HepG2 (cell line): ENCODE measurements around the gene MTREX. TPM values are rescaled to one million over a fixed set of nuclear protein-coding genes. Genes with fewer than 3 reads are reported as not detected.
A peak's percentile ranks its signal among the peaks of the same experiment; 100 is the strongest.

Source experiments
- AGO2 ChIP-seq: fragments of 200-400 bp; formaldehyde crosslinking; optimal IDR thresholded peaks from 2 replicates; pipeline ENCODE3; 2017; ENCODE audit warnings: mild to moderate bottlenecking, low read depth, low read length, moderate library complexity
- AHR ChIP-seq: IDR thresholded peaks from 2 replicates; pipeline ENCODE4 v1.6.1; 2018; ENCODE audit warnings: missing genetic modification reagents, missing compliant biosample characterization
- ATF5 ChIP-seq: sonication (generic); formaldehyde crosslinking; IDR thresholded peaks from 2 replicates; pipeline ENCODE4 v1.4.0; 2020; ENCODE audit warnings: mild to moderate bottlenecking, low read depth, missing genetic modification reagents
- BRD4 ChIP-seq: sonication (generic); formaldehyde crosslinking; IDR thresholded peaks from 2 replicates; pipeline ENCODE4 v1.4.0; 2020; ENCODE audit warnings: missing genetic modification reagents
- DBP ChIP-seq: sonication (generic); formaldehyde crosslinking; IDR thresholded peaks from 2 replicates; pipeline ENCODE4 v1.4.0; 2020; ENCODE audit warnings: missing genetic modification reagents; ENCODE audit errors: not compliant biosample characterization
- HMG20B ChIP-seq: conservative IDR thresholded peaks from 2 replicates; pipeline ENCODE4 v1.6.1; 2016; ENCODE audit warnings: missing genetic modification reagents, missing compliant biosample characterization
- KAT8 ChIP-seq: IDR thresholded peaks from 2 replicates; pipeline ENCODE4 v1.6.1; 2016; ENCODE audit warnings: missing genetic modification reagents, missing compliant biosample characterization
- KDM3A ChIP-seq: IDR thresholded peaks from 2 replicates; pipeline ENCODE4 v1.6.1; 2018; ENCODE audit warnings: low read depth, missing compliant biosample characterization
- PCBP1 ChIP-seq: fragments of 200-400 bp; formaldehyde crosslinking; IDR thresholded peaks from 2 replicates; pipeline ENCODE4 v1.6.1; 2017; ENCODE audit warnings: mild to moderate bottlenecking, low read depth, low read length, borderline replicate concordance
- PRDM10 ChIP-seq: sonication (generic); formaldehyde crosslinking; IDR thresholded peaks from 2 replicates; pipeline ENCODE4 v1.4.0; 2020; ENCODE audit warnings: low read depth, missing genetic modification reagents
- PTBP1 ChIP-seq: fragments of 200-400 bp; formaldehyde crosslinking; IDR thresholded peaks from 2 replicates; pipeline ENCODE4 v1.6.1; 2018; ENCODE audit warnings: low read length, low read depth; ENCODE audit not compliant: poor library complexity, severe bottlenecking
- RAD51 ChIP-seq: fragments of 450-650 bp; IDR thresholded peaks from 2 replicates; pipeline ENCODE4 v1.6.1; 2016; ENCODE audit warnings: borderline replicate concordance
- ZBTB7B ChIP-seq: sonication (generic); formaldehyde crosslinking; IDR thresholded peaks from 2 replicates; pipeline ENCODE4 v1.4.0; 2020; ENCODE audit warnings: missing genetic modification reagents
- ZNF414 ChIP-seq: sonication (generic); formaldehyde crosslinking; IDR thresholded peaks from 2 replicates; pipeline ENCODE4 v1.5.0; 2020; ENCODE audit warnings: missing genetic modification reagents
- ZNF543 ChIP-seq: sonication (generic); formaldehyde crosslinking; IDR thresholded peaks from 2 replicates; pipeline ENCODE4 v1.4.0; 2020; ENCODE audit warnings: mild to moderate bottlenecking, missing genetic modification reagents
- ZNF644 ChIP-seq: IDR thresholded peaks from 2 replicates; pipeline ENCODE4 v1.6.1; 2016; ENCODE audit warnings: low read depth
- ZNF713 ChIP-seq: sonication (generic); formaldehyde crosslinking; IDR thresholded peaks from 2 replicates; pipeline ENCODE4 v1.4.0; 2020; ENCODE audit warnings: mild to moderate bottlenecking, missing genetic modification reagents
- ZNF766 ChIP-seq: sonication (generic); formaldehyde crosslinking; IDR thresholded peaks from 2 replicates; pipeline ENCODE4 v1.5.0; 2020; ENCODE audit warnings: missing genetic modification reagents, borderline replicate concordance
- polyA plus RNA-seq, 8 experiments: library from polyadenylated mRNA; depleted of rRNA in 3 of 8; stranded (reverse) in 7 of 8; unstranded in 1 of 8; fragments of >200 nt; fragmentation: Illumina TruSeq in 4 of 8; extraction: Trizol in 4 of 8; gene quantifications; 2 replicates each; pipeline versions ENCODE4 v1.2.1 to v1.2.3, GENCODE V29; 2011 to 2016; ENCODE audit warnings: low read depth in 4 of 8, missing spikeins in 1 of 8, mixed read lengths in 1 of 8; ENCODE audit not compliant: insufficient read depth in 1 of 8
- total RNA-seq, 5 experiments: library from RNA; depleted of rRNA; stranded (reverse); fragments of >200 nt; fragmentation: Illumina TruSeq; extraction: Trizol; gene quantifications; 2 replicates each; pipeline ENCODE4 v1.2.3, GENCODE V29; 2016; ENCODE audit warnings: low read depth in 1 of 5
- TF ChIP-seq, protein P1 (sequence below): sonication (generic); formaldehyde crosslinking; IDR thresholded peaks from 2 replicates; pipeline ENCODE4 v1.4.0; 2020; ENCODE audit warnings: missing genetic modification reagents
- TF ChIP-seq, protein P2 (sequence below): sonication (generic); formaldehyde crosslinking; IDR thresholded peaks from 2 replicates; pipeline ENCODE4 v1.4.0; 2020; ENCODE audit warnings: missing genetic modification reagents

MTREX gene
- total and polyA plus RNA-seq, 2 of the 13 experiments (the other 11 are each of a cell fraction or from before 2014, with no cell fraction given) = 16.4 to 91.5 TPM

- TF ChIP-seq, protein P1, sequence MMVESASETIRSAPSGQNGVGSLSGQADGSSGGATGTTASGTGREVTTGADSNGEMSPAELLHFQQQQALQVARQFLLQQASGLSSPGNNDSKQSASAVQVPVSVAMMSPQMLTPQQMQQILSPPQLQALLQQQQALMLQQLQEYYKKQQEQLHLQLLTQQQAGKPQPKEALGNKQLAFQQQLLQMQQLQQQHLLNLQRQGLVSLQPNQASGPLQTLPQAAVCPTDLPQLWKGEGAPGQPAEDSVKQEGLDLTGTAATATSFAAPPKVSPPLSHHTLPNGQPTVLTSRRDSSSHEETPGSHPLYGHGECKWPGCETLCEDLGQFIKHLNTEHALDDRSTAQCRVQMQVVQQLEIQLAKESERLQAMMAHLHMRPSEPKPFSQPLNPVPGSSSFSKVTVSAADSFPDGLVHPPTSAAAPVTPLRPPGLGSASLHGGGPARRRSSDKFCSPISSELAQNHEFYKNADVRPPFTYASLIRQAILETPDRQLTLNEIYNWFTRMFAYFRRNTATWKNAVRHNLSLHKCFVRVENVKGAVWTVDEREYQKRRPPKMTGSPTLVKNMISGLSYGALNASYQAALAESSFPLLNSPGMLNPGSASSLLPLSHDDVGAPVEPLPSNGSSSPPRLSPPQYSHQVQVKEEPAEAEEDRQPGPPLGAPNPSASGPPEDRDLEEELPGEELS (CRISPR knock-in tag) = 0 out of 2 replicates have a peak, but pooled peaks have one; percentile 13
- no peak; the same call in 1 of the 2 replicates for TF ChIP-seq KDM3A (CRISPR knock-in tag)
- TF ChIP-seq ATF5 (CRISPR knock-in tag) = no peak
- no peak; the same call in 1 of the 2 replicates for TF ChIP-seq HMG20B (CRISPR knock-in tag)
- TF ChIP-seq ZNF713 (CRISPR knock-in tag) = 0 out of 2 replicates have a peak, but pooled peaks have one; percentile 34
- peak; percentile 52; the same call in 1 of the 2 replicates for TF ChIP-seq ZBTB7B
- no peak for TF ChIP-seq DBP (CRISPR knock-in tag)
- peak; percentile 83 for TF ChIP-seq PRDM10 (CRISPR knock-in tag)
- TF ChIP-seq RAD51 = no peak
- TF ChIP-seq KAT8 (CRISPR knock-in tag) = peak; percentile 87
- TF ChIP-seq PCBP1 = 0 out of 2 replicates have a peak, but pooled peaks have one; percentile 27
- peak; percentile 50; the same call in 1 of the 2 replicates for TF ChIP-seq ZNF644
- peak; percentile 18; the same call in 1 of the 2 replicates for TF ChIP-seq ZNF766
- TF ChIP-seq, protein P2, sequence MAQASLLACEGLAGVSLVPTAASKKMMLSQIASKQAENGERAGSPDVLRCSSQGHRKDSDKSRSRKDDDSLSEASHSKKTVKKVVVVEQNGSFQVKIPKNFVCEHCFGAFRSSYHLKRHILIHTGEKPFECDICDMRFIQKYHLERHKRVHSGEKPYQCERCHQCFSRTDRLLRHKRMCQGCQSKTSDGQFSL = no peak
- peak; percentile 76 for TF ChIP-seq BRD4 (CRISPR knock-in tag)
- TF ChIP-seq ZNF414 (CRISPR knock-in tag) = peak; percentile 60; the same call in 1 of the 2 replicates
- TF ChIP-seq ZNF543 (CRISPR knock-in tag) = peak; percentile 40; the same call in 1 of the 2 replicates
- TF ChIP-seq AGO2 = peak; percentile 12
- no peak for TF ChIP-seq PTBP1
- TF ChIP-seq AHR (CRISPR knock-in tag) = no peak
These were observed at the start of gene MTREX, which contains the start of gene DHX29 (continued) for GRCh38 chr5:55307383-55308253.
